A172 (cell line): ENCODE data around the gene HAUS8. TPM values are rescaled to one million over a fixed set of nuclear protein-coding genes. Genes with fewer than 3 reads are reported as not detected.

ENCODE experiments used
- DNase-seq: peaks from one replicate; pipeline ENCODE4 v3.0.0-alpha.2; 2015; ENCODE audit warnings: low spot score
- total RNA-seq: library from RNA; depleted of rRNA; stranded (reverse); fragments of >200 nt; shearing (Covaris generic); gene quantifications from 2 replicates; pipeline ENCODE4 v1.2.3, GENCODE V29; 2014

Gene HAUS8
- total RNA-seq, 1 experiment from 2014 or later, result 26.7 TPM

GRCh38 chr19:17075864-17076542, 751 bp upstream of the HAUS8 start:
- peak; percentile 22 for DNase-seq

GRCh38 chr19:17074634-17075034, 618 bp downstream of the HAUS8 start:
- DNase-seq, result no peak

GRCh38 chr19:17073869-17074633, 1.2 kb downstream of the HAUS8 start:
- peak; percentile 36 for DNase-seq

- no peak for DNase-seq
These were observed 4.3 kb downstream of the HAUS8 start for GRCh38 chr19:17070912-17071311.

- no peak for DNase-seq
These were observed 4.8 kb downstream of the HAUS8 start for GRCh38 chr19:17070421-17070820.

- no peak for DNase-seq
These were observed 6.1 kb downstream of the HAUS8 start for GRCh38 chr19:17069193-17069592.

- DNase-seq, result no peak
These were observed 11.8 kb downstream of the HAUS8 start for GRCh38 chr19:17063428-17063827.

GRCh38 chr19:17061691-17062090, 13.6 kb downstream of the HAUS8 start:
- no peak for DNase-seq

- DNase-seq, result no peak
These were observed 14.0 kb downstream of the HAUS8 start for GRCh38 chr19:17061205-17061604.

GRCh38 chr19:17060802-17061201, 14.4 kb downstream of the HAUS8 start:
- DNase-seq, result no peak

- peak; percentile 34 for DNase-seq
These were observed 17.0 kb downstream of the HAUS8 start for GRCh38 chr19:17058236-17058635.

- no peak for DNase-seq
These were observed 19.6 kb downstream of the HAUS8 start for GRCh38 chr19:17055636-17056035.

- peak; percentile 31 for DNase-seq
These were observed 20.5 kb downstream of the HAUS8 start for GRCh38 chr19:17054746-17055145.

GRCh38 chr19:17052439-17052838, 22.8 kb downstream of the HAUS8 start:
- DNase-seq, result peak; percentile 41

GRCh38 chr19:17049711-17050280, 25.5 kb downstream of the HAUS8 start:
- DNase-seq, result peak; percentile 71

- DNase-seq, result no peak
These were observed 26.3 kb downstream of the HAUS8 start for GRCh38 chr19:17048885-17049453.

GRCh38 chr19:17045907-17046502, 29.2 kb downstream of the HAUS8 start:
- DNase-seq, result no peak

- DNase-seq, result no peak
These were observed 31.5 kb downstream of the HAUS8 start for GRCh38 chr19:17043744-17044143.

- DNase-seq, result no peak
These were observed 33.3 kb downstream of the HAUS8 start for GRCh38 chr19:17041976-17042375.

GRCh38 chr19:17037966-17038500, 37.2 kb downstream of the HAUS8 start:
- DNase-seq, result no peak

GRCh38 chr19:17037184-17037583, 38.1 kb downstream of the HAUS8 start:
- no peak for DNase-seq

GRCh38 chr19:17036640-17037039, 38.6 kb downstream of the HAUS8 start:
- DNase-seq, result no peak
